HG03575 (cell line): Measurements from ENCODE around the gene VGLL4.
"Not testable (repeated sequence)": the region's sequence is repeated elsewhere in the genome, so short reads cannot be mapped to it uniquely, and the experiment has no call there.

ENCODE experiments used
- ATAC-seq: cut with Tn5 transposase; IDR thresholded peaks from one replicate; pipeline ENCODE4 v1.9.1; 2021; ENCODE audit not compliant: unreplicated experiment, insufficient number of reproducible peaks, low FRiP score; ENCODE audit errors: extremely low read depth

The VGLL4 gene

GRCh38 chr3:11612515-11613188 is 31.1 kb downstream of the VGLL4 start:
- ATAC-seq: no peak

GRCh38 chr3:11611341-11611799 is 32.3 kb downstream of the VGLL4 start:
- no peak for ATAC-seq

DNA sequence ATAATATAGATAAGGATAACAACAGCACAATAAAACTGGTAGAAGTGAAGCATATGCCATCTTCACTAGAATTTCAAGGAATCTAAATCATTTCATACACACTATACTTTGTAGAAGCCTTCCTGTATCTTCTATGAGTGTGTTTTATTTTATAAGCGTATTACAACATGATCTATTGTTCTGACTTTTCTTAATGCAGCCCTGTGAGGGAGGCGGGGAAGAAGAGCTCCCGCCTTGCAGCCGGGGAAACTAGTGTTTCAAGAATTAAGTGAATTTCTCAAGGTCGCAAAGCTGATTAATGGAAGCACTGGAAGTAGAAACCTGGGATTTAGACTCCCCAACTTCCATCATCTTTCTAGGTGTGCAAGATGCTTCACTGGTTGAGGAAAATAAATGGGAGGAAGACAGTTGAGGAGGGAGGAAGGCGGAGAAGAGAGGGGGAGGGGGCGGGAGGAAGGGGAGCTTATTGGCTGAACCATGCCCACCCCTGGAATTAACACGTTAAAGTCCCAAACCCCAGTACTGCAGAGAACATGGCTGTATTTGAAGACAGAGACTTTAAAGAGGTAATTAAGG is 32.9 kb downstream of the VGLL4 start:
- ATAC-seq: no peak

GRCh38 chr3:11610044-11610671 is 33.6 kb downstream of the VGLL4 start:
- ATAC-seq: no peak

DNA sequence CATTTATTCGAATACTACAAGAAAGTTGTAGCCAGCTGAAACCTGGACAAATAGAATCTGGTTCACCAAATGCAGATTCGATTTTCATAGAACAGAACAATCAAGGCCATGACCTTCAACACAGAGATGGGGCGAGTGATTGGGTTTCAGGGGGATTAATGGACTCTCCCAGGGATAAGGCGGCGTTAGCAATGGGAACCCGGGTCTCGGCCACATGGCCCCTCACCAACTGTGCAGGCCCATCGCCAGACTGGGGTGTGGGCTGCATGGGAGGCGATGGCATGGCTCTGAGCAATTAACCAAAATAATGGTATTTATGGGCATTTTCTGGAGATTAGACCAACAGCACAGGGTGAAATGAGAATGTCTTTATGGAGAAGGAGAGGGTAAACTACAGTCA is 34.2 kb downstream of the VGLL4 start:
- no peak for ATAC-seq

DNA sequence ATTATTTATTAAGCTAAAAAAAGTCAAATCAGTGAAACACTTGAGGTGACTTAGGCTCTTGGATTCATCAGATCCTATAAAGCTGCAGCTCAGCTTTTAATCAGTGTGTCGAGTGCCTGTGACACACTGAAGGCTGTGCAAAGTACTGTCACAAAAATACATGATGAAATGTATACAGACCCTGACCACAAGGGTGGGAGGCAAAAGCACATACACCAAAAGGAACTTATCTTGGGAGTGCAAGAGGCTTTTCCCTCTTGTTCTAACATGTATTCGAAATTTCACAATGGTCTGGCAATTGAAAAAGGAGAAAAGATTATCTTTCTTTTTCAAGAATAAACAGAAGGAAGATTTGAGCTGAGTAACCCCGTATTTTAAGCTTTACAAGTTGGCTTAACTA is 35.9 kb downstream of the VGLL4 start:
- no peak for ATAC-seq

GRCh38 chr3:11606865-11607440 is 36.8 kb downstream of the VGLL4 start:
- ATAC-seq: no peak

- ATAC-seq: no peak
Observed at GRCh38 chr3:11606090-11606784, 37.5 kb downstream of the VGLL4 start.

GRCh38 chr3:11605398-11605797 is 38.3 kb downstream of the VGLL4 start:
- ATAC-seq: no peak

- ATAC-seq: no peak
Observed at GRCh38 chr3:11604139-11604892, 39.4 kb downstream of the VGLL4 start.

- no peak for ATAC-seq
Observed at GRCh38 chr3:11603628-11604027, 40.1 kb downstream of the VGLL4 start.

DNA sequence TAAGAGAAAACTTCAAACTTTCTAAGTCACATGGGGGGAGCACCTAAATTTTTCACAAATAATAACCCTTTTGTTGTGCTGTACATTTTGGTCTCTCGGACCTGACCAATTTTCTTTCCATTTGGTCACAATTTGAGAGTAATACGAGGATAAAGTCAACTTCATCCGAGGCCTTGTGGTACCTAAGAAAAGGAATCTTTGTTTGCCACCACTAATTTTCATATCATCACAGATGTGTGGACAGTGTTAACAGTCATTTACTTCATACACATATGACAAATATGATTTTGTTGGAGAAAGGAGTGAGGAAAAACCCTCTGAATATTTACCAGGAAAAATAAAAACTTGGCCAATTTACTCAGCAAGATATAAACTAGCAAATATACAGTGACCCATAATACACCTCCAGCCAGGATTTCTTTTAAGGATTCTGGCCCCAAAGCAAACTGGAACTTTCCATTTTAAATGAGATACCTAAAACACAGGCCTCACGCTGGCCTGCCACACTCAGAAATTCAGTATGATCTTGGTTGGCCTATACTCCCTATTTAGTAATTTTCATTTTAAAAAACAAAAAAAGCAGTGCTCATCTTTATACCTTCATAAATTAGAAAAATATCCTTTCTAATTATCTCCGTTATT is 40.7 kb downstream of the VGLL4 start:
- ATAC-seq: no peak

- ATAC-seq: no peak
Observed at GRCh38 chr3:11602239-11602840, 41.4 kb downstream of the VGLL4 start.

DNA sequence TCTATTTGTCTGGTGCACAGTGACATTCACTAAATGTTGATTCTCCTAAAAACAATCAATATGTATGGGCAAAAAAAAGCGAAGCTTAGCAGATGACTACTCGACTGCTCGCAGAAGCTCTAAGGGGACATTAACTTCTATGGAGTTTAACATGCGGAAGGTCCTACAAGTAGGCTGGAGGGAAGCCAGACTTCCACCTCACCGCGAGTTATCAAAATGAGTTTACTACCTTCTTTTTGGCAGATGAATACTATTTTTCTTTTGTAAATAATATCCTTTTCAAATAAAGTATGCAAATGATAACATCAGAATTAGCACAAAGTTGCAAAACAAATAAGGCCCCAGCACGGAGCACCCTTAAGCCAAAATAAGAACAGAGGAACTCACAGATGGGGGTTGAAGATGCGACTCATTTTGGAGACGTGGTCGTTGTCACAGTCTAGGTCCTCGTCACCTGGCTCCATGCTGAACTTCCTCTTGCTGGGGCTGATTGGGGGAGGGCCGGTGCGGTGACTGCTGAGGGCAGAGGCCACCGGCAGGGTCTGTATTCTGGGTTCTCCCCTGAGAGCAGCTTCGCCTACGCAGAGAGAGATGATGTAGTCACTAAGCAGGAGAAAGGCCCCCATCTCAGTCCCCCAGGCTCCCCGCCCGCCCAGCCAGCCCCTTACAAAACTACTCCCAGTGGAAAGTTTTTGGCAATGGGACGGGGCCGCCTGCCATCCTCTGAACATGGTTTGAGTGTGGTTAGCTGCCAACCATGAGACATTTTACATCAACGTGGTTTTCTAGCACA is 42.1 kb downstream of the VGLL4 start:
- peak; percentile 60 for ATAC-seq

GRCh38 chr3:11600501-11601282 is 43.0 kb downstream of the VGLL4 start:
- no peak for ATAC-seq

GRCh38 chr3:11596387-11596786 is 47.3 kb downstream of the VGLL4 start:
- no peak for ATAC-seq

- ATAC-seq: not testable (repeated sequence)
Observed at GRCh38 chr3:11595024-11595423, 48.7 kb downstream of the VGLL4 start.
